MM.1S (cell line): ENCODE measurements around the gene NEU1.

Experiments used
- DNase-seq: peaks from one replicate; pipeline ENCODE4 v3.0.0-alpha.2; 2015
- H2AFZ ChIP-seq: fragments of 300-600 bp; sonication (generic); 2 replicates; pipeline ENCODE4 v1.6.0; 2016; ENCODE audit warnings: antibody characterized with exemption, low read length
- H3F3A ChIP-seq: fragments of 300-600 bp; sonication (generic); 2 replicates; pipeline ENCODE4 v1.6.1; 2016; ENCODE audit warnings: mild to moderate bottlenecking, antibody characterized with exemption, low read length, moderate library complexity, mixed read lengths; ENCODE audit not compliant: insufficient read depth
- H3K27ac ChIP-seq: fragments of 300-600 bp; sonication (generic); 2 replicates; pipeline ENCODE4 v1.5.1; 2016; ENCODE audit warnings: mild to moderate bottlenecking, low read length
- H3K27me3 ChIP-seq: fragments of 300-600 bp; sonication (generic); replicated peaks from 2 replicates; pipeline ENCODE4 v1.6.0; 2016; ENCODE audit warnings: low read length; ENCODE audit not compliant: insufficient read depth
- H3K36me3 ChIP-seq: fragments of 300-600 bp; sonication (generic); replicated peaks from 2 replicates; pipeline ENCODE4 v1.6.1; 2016; ENCODE audit warnings: mild to moderate bottlenecking, low read length, mixed read lengths; ENCODE audit not compliant: insufficient read depth
- H3K4me1 ChIP-seq: fragments of 300-600 bp; sonication (generic); 2 replicates; pipeline ENCODE4 v1.6.1; 2016; ENCODE audit warnings: low read length, mixed read lengths
- H3K4me2 ChIP-seq: fragments of 300-600 bp; sonication (generic); 2 replicates; pipeline ENCODE4 v1.6.0; 2016; ENCODE audit warnings: low read depth, low read length
- H3K4me3 ChIP-seq: fragments of 300-600 bp; sonication (generic); 2 replicates; pipeline ENCODE4 v1.5.1; 2016; ENCODE audit warnings: low read length, mixed read lengths
- H3K79me2 ChIP-seq: fragments of 300-600 bp; sonication (generic); 2 replicates; pipeline ENCODE4 v1.6.1; 2016; ENCODE audit warnings: mixed run types, low read length, mixed read lengths
- H3K9ac ChIP-seq: fragments of 300-600 bp; sonication (generic); 2 replicates; pipeline ENCODE4 v1.6.1; 2016; ENCODE audit warnings: low read length, mixed read lengths
- H3K9me2 ChIP-seq: fragments of 300-600 bp; sonication (generic); replicated peaks from 2 replicates; pipeline ENCODE4 v1.6.1; 2016; ENCODE audit warnings: mild to moderate bottlenecking, low read length, mixed read lengths; ENCODE audit not compliant: insufficient read depth
- H3K9me3 ChIP-seq: fragments of 300-600 bp; sonication (generic); replicated peaks from 2 replicates; pipeline ENCODE4 v1.6.1; 2016; ENCODE audit warnings: mild to moderate bottlenecking, low read length, mixed read lengths; ENCODE audit not compliant: insufficient read depth
- H4K20me1 ChIP-seq: fragments of 300-600 bp; sonication (generic); 2 replicates; pipeline ENCODE4 v1.6.1; 2016; ENCODE audit warnings: mild to moderate bottlenecking, low read length, moderate library complexity, mixed read lengths; ENCODE audit not compliant: insufficient read depth
- EZH2 ChIP-seq: fragments of 300-600 bp; sonication (generic); optimal IDR thresholded peaks from 2 replicates; pipeline ENCODE3; 2017; ENCODE audit warnings: low read depth, mild to moderate bottlenecking, antibody characterized with exemption, low read length, mixed read lengths
- EZH2phosphoT487 ChIP-seq: fragments of 300-600 bp; sonication (generic); IDR thresholded peaks from 2 replicates; pipeline ENCODE4 v1.6.1; 2018; ENCODE audit warnings: antibody characterized with exemption, low read length
- TF ChIP-seq, protein P1 (sequence below): fragments of 300-600 bp; sonication (generic); IDR thresholded peaks from 2 replicates; pipeline ENCODE4 v1.5.1; 2016; ENCODE audit warnings: antibody characterized with exemption, low read length, mixed read lengths

Gene NEU1

DNA sequence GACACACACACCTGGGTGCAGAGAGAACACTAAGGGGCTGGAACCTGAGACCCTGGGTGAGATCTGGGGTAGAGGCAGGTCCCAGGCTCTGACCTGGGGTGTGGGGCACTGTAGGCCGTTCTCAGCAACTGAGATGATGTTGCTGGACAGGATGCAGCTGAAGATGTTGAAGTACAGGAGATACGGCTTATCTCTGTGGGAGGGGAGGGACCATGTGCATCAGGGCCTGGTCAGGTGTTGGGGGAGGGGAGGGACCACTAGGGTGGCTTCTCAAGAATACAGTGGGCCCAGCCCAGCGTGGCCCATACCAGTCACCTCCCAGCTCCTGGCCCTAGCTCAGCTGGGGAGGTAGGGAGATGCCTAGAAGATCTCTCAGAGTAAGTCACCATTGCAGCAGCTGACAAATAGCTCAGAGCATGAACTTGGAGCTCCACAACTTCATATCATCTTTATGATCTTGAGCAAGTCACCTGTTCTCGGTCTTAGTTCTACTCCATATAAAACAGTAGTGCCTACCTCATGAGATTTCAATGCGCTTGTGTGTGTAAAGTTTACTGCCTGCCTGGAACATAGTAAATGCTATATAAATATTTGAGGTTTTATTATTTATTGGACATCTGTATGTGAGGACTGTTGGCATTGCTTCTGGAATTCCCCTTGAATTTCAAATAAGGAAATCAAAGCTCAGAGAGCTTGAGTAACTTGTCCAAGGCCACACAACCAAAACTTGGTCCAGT is 12.4 kb upstream of the NEU1 start:
- H3K9ac ChIP-seq: no peak overlapping the region
- H4K20me1 ChIP-seq: no peaks in the 10 kb centered on the region
- no peak overlapping the region for H3K4me2 ChIP-seq
- H3K9me3 ChIP-seq: no peaks in the 10 kb centered on the region
- no peaks in the 10 kb centered on the region for H3F3A ChIP-seq
- TF ChIP-seq, protein P1, sequence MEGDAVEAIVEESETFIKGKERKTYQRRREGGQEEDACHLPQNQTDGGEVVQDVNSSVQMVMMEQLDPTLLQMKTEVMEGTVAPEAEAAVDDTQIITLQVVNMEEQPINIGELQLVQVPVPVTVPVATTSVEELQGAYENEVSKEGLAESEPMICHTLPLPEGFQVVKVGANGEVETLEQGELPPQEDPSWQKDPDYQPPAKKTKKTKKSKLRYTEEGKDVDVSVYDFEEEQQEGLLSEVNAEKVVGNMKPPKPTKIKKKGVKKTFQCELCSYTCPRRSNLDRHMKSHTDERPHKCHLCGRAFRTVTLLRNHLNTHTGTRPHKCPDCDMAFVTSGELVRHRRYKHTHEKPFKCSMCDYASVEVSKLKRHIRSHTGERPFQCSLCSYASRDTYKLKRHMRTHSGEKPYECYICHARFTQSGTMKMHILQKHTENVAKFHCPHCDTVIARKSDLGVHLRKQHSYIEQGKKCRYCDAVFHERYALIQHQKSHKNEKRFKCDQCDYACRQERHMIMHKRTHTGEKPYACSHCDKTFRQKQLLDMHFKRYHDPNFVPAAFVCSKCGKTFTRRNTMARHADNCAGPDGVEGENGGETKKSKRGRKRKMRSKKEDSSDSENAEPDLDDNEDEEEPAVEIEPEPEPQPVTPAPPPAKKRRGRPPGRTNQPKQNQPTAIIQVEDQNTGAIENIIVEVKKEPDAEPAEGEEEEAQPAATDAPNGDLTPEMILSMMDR: no peak
- TF ChIP-seq EZH2phosphoT487: no peak
- TF ChIP-seq EZH2: no peak
- no peak overlapping the region for H2AFZ ChIP-seq
- no peak overlapping the region for H3K27ac ChIP-seq
- no peaks in the 10 kb centered on the region for H3K9me2 ChIP-seq
- no peaks in the 10 kb centered on the region for H3K79me2 ChIP-seq
- no peaks in the 10 kb centered on the region for H3K4me1 ChIP-seq
- peaks cover 5% of the 10 kb centered on the region for H3K27me3 ChIP-seq
- DNase-seq: no peak
- no peak overlapping the region for H3K4me3 ChIP-seq
- no peaks in the 10 kb centered on the region for H3K36me3 ChIP-seq

DNA sequence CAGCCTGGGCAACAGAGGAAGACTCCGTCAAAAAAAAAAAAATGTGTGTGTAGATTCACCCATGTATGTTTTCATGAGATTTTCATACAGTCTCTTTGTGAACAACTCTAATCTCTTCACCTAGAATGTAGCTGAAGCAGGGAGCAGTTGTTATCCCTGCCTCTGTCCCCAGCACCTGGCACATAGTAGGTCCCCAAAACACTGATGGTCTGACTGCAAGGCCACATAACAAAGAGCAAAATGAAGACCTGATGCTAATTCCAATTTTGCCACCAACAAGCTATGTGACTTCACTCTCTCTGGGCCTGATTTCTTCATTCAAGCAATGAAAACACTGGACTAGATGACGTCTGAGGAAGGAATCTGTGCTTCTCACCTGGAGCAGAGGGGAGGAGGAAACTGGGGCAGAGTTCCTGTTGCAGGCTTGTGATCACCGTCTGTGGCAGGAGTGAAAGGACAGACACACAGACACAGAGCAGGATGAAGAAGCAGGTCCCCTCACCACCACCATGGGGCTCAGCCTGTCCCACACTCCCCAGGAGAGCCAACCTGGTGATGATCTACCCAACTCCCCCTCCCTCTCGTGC is 11.6 kb upstream of the NEU1 start:
- Histone ChIP-seq H4K20me1 (no peaks in the 10 kb centered on the region), H3K36me3 (no peaks in the 10 kb centered on the region), H3K4me3 (no peak overlapping the region), H3K27me3 (peaks cover 8% of the 10 kb centered on the region), H3K9me3 (no peaks in the 10 kb centered on the region), H3K9me2 (no peaks in the 10 kb centered on the region), H3F3A (no peaks in the 10 kb centered on the region), H3K79me2 (no peaks in the 10 kb centered on the region), H2AFZ (no peak overlapping the region), H3K27ac (no peak overlapping the region), H3K4me1 (no peaks in the 10 kb centered on the region), H3K9ac (no peak overlapping the region), H3K4me2 (no peak overlapping the region)
- TF ChIP-seq EZH2: no peak
- TF ChIP-seq, protein P1: no peak
- no peak for TF ChIP-seq EZH2phosphoT487
- DNase-seq: no peak

DNA sequence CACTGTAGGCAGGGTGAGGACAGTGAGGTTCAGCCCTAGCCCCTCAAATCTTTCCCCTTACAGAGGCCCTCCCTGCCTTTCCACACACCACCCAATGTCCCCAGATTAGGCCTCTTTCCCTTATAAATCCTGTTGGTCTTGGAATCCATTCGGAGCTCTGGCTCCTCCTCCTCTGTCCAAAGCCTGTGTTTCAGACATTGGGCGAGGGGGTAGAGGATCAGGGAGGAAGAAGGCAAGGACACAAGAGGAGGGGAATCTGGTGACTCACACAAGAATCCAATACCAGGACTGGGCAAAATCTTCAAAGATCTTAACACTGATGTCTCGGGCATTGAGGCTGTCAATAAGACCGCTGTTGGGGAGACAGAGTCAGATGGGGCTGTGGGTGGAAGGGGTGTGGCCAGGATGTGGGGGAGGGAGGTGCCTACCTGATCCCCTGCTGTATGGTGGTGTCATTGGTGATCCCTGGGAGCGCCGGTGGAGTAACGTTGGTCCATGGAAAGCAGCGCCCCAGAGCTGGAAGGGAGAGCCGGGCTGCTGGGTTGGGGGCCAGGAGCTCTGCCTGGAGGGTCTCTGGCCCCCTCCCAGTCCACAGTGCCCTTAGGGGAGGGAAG is 8.5 kb upstream of the NEU1 start:
- no peak overlapping the region for H2AFZ ChIP-seq
- no peak for DNase-seq
- no peak overlapping the region for H3K27ac ChIP-seq
- no peaks in the 10 kb centered on the region for H4K20me1 ChIP-seq
- H3K4me3 ChIP-seq: no peak overlapping the region
- no peaks in the 10 kb centered on the region for H3K36me3 ChIP-seq
- TF ChIP-seq EZH2phosphoT487 (no peak), EZH2 (no peak)
- TF ChIP-seq, protein P1: no peak
- no peaks in the 10 kb centered on the region for H3F3A ChIP-seq
- no peaks in the 10 kb centered on the region for H3K79me2 ChIP-seq
- H3K4me2 ChIP-seq: no peak overlapping the region
- H3K4me1 ChIP-seq: no peaks in the 10 kb centered on the region
- H3K27me3 ChIP-seq: peaks cover 20% of the 10 kb centered on the region
- no peak overlapping the region for H3K9ac ChIP-seq
- no peaks in the 10 kb centered on the region for H3K9me2 ChIP-seq
- H3K9me3 ChIP-seq: no peaks in the 10 kb centered on the region
